OCI-LY3 (cell line): ENCODE measurements around the gene PTPRT.

ENCODE experiments used
- EZH2phosphoT487 ChIP-seq: fragments of 200-600 bp; shearing (Covaris generic); IDR thresholded peaks from 2 replicates; pipeline ENCODE4 v1.6.1; 2018; ENCODE audit warnings: antibody characterized with exemption, mixed run types, low read depth
- TF ChIP-seq, protein P1 (sequence below): fragments of 200-600, 300-600 bp; sonication (generic); IDR thresholded peaks from 2 replicates; pipeline ENCODE4 v1.5.1; 2014; ENCODE audit warnings: antibody characterized with exemption, low read length, low read depth

DNA sequence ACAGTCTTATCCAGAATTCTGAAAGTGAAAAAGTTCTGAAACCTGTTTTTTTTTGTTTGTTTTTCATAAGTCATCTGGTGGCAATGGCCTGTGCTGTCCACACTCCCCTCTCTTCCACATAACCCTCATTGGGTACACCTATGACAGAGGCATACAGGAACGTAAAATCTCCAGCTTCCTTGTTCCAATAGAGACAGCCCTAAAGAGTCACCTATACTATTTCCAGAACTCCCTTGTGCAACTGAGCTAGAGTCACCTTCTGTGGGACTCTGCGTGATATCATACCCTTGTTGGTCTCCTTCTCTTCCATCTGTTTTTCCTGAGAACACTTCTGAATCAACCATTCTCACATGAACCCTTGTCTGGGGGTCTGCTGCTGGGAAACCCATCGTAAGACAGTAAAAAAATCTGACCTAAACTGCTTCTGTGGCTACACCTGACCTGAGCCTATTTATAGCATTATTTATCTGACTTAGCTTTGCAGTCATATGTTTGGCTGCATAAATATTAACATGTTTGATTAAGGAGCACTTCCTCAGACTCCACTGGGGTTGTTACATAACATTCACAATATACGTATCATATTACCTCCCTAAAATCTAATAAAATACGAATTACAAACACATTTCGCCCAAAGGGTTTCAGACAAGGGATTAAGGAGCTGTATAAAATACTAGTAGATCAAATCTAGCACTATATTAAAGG is 151.9 kb downstream of the PTPRT start:
- TF ChIP-seq, protein P1, sequence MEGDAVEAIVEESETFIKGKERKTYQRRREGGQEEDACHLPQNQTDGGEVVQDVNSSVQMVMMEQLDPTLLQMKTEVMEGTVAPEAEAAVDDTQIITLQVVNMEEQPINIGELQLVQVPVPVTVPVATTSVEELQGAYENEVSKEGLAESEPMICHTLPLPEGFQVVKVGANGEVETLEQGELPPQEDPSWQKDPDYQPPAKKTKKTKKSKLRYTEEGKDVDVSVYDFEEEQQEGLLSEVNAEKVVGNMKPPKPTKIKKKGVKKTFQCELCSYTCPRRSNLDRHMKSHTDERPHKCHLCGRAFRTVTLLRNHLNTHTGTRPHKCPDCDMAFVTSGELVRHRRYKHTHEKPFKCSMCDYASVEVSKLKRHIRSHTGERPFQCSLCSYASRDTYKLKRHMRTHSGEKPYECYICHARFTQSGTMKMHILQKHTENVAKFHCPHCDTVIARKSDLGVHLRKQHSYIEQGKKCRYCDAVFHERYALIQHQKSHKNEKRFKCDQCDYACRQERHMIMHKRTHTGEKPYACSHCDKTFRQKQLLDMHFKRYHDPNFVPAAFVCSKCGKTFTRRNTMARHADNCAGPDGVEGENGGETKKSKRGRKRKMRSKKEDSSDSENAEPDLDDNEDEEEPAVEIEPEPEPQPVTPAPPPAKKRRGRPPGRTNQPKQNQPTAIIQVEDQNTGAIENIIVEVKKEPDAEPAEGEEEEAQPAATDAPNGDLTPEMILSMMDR = no peak
- TF ChIP-seq EZH2phosphoT487 = no peak
